Stimulated activated effector memory CD8-positive, alpha-beta T cell treated with anti-CD3 and anti-CD28 coated beads, Interleukin-12 subunit alpha, Interleukin-12 subunit beta, amount 100 ng/mL, for 72 hours (primary cell): ENCODE results near the gene SLC40A1.

ENCODE experiments used
- ATAC-seq: fragments of 150-1000 bp; cut with Tn5 transposase; 2 replicates; pipeline ENCODE4 v1.10.0; 2021
- DNase-seq, 2 donors: peaks; one replicate each; pipeline ENCODE4 v3.0.0; 2021 to 2022; ENCODE audit warnings: low spot score in 2 of 2
- H3K27ac Mint-ChIP-seq: one replicate; pipeline ENCODE4 v1.8.0; 2022; ENCODE audit warnings: mild to moderate bottlenecking, mixed read lengths
- H3K36me3 Mint-ChIP-seq: one replicate; pipeline ENCODE4 v1.8.0; 2022; ENCODE audit warnings: mild to moderate bottlenecking, mixed read lengths
- H3K4me1 Mint-ChIP-seq: one replicate; pipeline ENCODE4 v1.8.0; 2022; ENCODE audit warnings: mixed read lengths
- H3K4me3 Mint-ChIP-seq: one replicate; pipeline ENCODE4 v1.8.0; 2022; ENCODE audit warnings: mild to moderate bottlenecking, mixed read lengths
- H3K9me3 Mint-ChIP-seq: one replicate; pipeline ENCODE4 v1.8.0; 2022; ENCODE audit warnings: mixed read lengths

Gene SLC40A1

DNA sequence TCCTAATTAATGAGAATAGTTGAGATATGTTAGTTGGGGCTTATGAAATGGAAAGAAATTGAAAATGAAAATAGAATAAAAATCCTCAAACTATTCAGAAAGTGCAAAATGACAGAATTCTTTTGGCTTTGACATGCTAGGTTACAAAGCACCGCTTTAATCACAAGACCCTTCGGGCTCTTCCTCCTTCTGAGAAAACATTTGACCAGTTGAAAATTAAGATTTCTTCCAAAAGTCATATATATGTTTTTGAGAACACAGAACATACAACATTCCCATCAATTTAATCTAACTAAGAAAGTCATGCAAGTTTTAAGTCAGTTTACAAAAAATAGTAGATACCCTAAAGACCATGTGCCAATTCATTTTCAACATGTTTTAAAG is 2.2 kb upstream of the SLC40A1 start:
- no peaks in the 10 kb centered on the region for H3K36me3 Mint-ChIP-seq
- no peak for DNase-seq
- H3K4me3 Mint-ChIP-seq: no peak overlapping the region
- peaks cover 16% of the 10 kb centered on the region for H3K4me1 Mint-ChIP-seq
- no peak overlapping the region for H3K27ac Mint-ChIP-seq
- ATAC-seq: no peak
- H3K9me3 Mint-ChIP-seq: no peaks in the 10 kb centered on the region

DNA sequence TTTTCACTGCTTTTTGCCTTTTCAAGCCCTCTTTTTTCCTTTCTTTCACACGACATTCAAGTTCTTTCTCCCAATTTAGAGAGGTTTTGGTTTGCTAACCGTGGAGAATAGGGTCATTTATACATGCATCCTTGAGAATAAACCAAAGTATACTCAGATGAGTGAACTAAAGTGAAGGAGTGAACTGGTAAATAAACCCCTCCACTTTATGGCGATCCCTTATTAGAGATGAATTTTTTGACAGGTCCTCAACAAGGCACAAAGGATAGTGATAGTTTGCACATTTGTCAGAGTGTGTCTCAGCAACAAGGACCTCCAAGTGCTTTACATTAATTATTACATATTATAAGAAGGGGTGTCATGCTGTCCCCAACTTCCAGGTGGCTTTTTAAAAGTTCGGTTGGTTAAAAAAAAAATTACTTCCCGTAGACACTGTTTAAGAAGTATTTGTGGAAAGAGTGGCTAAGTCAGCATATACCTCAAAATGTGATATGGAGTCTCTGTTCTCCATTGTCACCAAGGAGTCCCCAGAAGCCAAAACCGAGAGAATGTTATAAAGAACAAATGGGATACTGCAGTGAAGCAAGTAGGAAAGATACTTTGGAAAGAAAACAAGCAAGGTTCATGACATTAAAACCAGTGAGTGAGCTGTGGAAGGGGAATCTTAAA is 1.7 kb upstream of the SLC40A1 start:
- ATAC-seq (no peak), DNase-seq (no peak)
- no peaks in the 10 kb centered on the region for H3K9me3 Mint-ChIP-seq
- H3K4me3 Mint-ChIP-seq: peak overlapping the region; percentile 66
- H3K4me1 Mint-ChIP-seq: peaks cover 16% of the 10 kb centered on the region
- H3K27ac Mint-ChIP-seq: no peak overlapping the region
- H3K36me3 Mint-ChIP-seq: no peaks in the 10 kb centered on the region

DNA sequence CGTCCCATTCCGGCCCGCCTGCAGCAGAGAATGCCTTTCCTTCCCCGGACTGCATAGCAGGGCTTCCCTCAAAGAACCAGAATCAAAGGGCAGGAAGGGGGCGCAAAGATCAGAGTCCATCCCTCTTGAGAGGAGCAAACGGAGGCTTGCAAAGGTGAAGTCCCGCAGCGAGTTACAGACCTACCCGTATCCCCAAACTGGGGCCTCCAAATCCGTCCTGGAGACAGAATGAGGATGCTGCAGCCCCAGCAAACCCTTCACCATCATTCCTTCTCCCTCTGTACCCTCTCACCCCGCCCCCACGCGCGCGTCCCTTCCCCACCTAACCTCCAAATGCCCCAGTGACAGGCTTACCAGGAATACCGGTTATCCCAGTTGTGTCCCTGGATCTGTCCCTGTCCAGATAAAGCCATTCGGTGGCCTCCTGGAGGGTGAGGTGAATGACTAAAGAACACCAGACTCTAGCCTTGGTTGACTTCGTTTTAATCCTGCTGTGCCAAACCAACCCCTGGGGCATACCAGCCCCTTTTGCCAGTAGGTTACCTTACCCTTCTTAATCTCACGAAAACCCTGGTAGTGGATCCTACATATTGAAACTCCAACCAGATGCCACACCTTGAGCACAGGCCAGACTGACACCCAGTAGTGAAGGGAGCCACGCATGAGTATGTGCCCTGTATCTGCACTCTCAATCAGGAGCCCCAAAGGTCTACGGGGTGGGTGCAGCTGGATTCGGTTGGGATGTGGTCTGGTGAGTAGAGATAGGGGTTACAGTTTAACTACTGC is 961 bp upstream of the SLC40A1 start:
- Mint-ChIP-seq H3K27ac (no peak overlapping the region), H3K9me3 (no peaks in the 10 kb centered on the region), H3K4me3 (peak overlapping the region; percentile 66), H3K4me1 (peaks cover 16% of the 10 kb centered on the region), H3K36me3 (no peaks in the 10 kb centered on the region)
- DNase-seq: peak in 1 of 2 donors; percentile 2
- ATAC-seq: no peak

DNA sequence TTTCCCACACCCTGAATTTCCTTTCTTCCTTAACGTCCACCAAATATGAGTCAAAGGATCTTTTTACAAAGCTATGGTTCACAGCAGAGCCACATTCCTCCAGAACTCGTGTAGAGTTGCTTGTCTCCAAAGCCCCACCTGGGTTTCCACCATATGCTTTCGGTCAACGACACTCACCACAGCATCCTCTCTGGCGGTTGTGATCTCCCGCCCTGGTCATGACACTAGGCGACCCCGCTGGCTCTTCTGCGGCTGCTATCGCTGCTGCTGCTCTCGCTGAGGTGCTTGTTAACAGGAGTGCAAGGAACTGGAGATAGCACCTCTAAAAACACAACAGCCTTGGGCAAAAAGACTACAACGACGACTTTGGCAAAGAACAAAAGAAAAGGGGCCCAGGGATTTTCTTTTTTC is 340 bp downstream of the SLC40A1 start:
- ATAC-seq: peak; percentile 57
- no peaks in the 10 kb centered on the region for H3K36me3 Mint-ChIP-seq
- DNase-seq: peak; percentile 3 to 49
- H3K9me3 Mint-ChIP-seq: no peaks in the 10 kb centered on the region
- H3K4me1 Mint-ChIP-seq: peaks cover 16% of the 10 kb centered on the region
- no peak overlapping the region for H3K27ac Mint-ChIP-seq
- peak overlapping the region; percentile 66 for H3K4me3 Mint-ChIP-seq

DNA sequence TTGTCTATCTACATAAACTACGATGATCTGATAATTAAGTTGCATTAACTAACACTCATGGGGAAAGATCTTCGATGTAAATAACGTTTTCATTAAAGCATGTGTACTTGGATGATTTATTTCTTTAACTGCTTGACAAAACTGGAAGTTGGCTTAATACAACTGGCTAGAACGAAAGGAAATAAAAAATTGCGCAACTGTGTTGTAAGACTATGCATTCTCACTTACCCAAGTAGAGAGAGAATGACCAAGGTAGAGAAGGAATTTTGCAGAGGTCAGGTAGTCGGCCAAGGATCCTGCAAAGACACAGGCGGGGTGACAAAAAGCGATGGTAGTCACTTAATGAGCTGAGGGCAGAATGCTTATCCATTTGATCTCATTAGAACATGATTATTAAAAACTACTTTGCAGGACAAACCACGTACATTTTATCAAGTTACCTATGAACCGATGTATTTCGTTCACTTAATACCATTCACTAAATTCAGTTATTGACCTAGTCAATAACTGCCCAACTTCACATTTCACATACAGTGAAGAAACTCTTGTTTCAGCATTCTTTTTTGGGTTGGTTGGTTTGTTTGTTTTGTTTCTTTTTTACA is 900 bp downstream of the SLC40A1 start:
- Mint-ChIP-seq H3K4me1 (peaks cover 16% of the 10 kb centered on the region), H3K9me3 (no peaks in the 10 kb centered on the region), H3K36me3 (no peaks in the 10 kb centered on the region), H3K4me3 (peak overlapping the region; percentile 66), H3K27ac (no peak overlapping the region)
- DNase-seq (no peak), ATAC-seq (no peak)

DNA sequence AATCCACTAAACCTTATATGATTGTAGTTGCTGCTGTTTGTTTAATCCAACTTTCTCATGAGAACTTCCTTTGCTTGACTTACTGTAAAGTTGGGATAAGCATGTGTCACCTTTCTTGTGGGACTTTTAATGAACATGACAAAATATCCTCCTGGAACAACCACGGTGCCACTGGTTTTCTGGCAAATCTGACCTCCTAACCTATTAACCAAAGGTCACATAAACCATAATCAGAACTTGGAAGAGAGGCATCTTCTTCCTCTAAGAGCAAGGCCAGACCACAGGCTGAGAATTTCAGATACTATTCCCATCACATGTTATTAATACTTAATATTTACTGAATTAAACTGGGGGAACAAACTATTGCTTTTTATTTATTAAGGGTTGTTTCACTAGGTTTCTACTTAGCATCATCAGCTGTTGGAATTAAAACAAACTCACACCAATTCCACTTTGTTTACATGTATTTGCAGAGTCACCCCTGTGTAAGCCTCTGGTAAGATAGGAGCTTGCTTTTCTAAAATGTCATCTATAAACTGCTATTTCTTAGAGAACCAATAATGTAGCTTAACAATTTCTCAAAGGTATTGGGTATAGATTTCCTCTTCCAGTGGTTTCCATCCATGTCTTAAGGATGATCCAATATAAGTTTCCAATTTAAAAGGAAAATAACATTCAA is 2.2 kb downstream of the SLC40A1 start:
- no peak overlapping the region for H3K27ac Mint-ChIP-seq

DNA sequence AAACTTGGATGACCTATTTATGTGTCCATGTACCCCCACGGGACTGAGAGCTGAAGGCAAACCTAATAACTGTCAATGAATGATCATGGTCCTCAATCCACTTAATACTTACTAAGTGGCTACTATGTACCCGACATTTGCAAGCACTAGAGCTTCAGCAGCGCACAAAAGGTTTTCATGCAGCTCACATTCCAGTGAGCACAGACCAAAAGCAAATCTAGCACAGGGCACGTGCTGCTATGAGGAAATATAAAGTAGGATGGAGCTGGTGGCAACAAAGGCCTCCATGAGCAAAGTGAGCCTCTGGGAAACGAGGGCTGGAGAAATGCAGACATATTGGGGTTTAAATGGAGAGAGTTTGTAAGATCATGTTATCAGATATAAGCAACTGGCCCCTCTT is 3.5 kb downstream of the SLC40A1 start:
- DNase-seq: no peak
- H3K4me3 Mint-ChIP-seq: no peak overlapping the region
- H3K4me1 Mint-ChIP-seq: peaks cover 16% of the 10 kb centered on the region

More for the DNA sequence above, 2.2 kb downstream of the SLC40A1 start:
- Mint-ChIP-seq H3K36me3 (no peaks in the 10 kb centered on the region), H3K4me3 (no peak overlapping the region), H3K9me3 (no peaks in the 10 kb centered on the region), H3K4me1 (peaks cover 16% of the 10 kb centered on the region)
- ATAC-seq: no peak
- no peak for DNase-seq

DNA sequence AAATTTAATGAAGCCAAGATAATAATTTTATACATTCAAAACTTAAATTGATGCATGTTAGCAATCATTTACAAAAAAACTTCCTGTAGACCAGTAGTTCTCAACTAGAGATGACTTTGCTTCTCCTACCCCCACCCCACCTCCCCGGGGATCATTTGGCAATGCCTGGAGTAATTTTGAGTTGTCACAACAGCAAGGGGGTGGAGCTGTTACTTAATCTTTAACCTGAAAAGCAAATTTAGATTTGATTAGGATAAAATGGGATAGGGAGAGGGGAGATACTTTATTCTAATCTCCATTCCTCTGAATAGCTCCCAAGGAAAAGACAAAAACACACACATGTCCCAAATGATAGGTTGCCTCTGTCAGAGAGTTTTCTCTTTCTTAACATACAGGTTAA is 4.2 kb downstream of the SLC40A1 start:
- H3K27ac Mint-ChIP-seq: no peak overlapping the region
- no peak for ATAC-seq
- no peak for DNase-seq
- no peak overlapping the region for H3K4me3 Mint-ChIP-seq
- no peaks in the 10 kb centered on the region for H3K36me3 Mint-ChIP-seq
- peaks cover 10% of the 10 kb centered on the region for H3K4me1 Mint-ChIP-seq
- H3K9me3 Mint-ChIP-seq: no peaks in the 10 kb centered on the region

More for the DNA sequence above, 3.5 kb downstream of the SLC40A1 start:
- Mint-ChIP-seq H3K36me3 (no peaks in the 10 kb centered on the region), H3K9me3 (no peaks in the 10 kb centered on the region), H3K27ac (no peak overlapping the region)
- ATAC-seq: no peak

DNA sequence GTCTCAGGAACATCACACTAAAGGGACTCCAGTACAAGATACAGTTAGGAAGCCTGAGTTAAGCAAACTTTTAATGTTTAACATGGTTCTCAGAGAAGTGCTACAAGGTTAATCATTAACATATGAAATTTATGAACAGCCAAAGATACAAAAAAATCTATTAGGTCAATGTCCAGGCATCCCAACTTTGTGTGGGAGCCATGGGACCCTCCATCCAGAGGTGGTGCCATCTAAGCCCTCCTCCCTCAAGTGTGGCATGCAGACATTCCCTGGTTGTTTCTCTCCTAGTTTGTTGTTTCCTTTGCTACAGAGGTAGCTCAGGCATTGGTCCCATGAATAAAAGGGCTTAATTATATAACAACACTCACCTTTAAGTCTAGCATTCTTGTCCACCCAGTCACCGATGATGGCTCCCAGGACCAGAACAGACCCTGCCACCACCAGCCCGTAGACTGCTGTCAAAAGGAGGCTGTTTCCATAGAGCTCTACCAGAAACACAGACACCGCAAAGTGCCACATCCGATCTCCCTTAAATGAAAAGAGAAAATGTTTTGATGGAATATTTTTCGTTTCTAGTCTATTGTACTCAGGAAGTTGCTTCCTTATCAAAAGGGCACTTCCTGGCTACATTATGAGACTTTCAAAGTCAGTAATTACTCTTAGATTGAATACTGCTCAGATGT is 5.7 kb downstream of the SLC40A1 start:
- DNase-seq (no peak), ATAC-seq (no peak)
- Mint-ChIP-seq H3K9me3 (no peaks in the 10 kb centered on the region), H3K27ac (no peak overlapping the region), H3K4me3 (no peak overlapping the region), H3K4me1 (peaks cover under 1% of the 10 kb centered on the region), H3K36me3 (no peaks in the 10 kb centered on the region)

DNA sequence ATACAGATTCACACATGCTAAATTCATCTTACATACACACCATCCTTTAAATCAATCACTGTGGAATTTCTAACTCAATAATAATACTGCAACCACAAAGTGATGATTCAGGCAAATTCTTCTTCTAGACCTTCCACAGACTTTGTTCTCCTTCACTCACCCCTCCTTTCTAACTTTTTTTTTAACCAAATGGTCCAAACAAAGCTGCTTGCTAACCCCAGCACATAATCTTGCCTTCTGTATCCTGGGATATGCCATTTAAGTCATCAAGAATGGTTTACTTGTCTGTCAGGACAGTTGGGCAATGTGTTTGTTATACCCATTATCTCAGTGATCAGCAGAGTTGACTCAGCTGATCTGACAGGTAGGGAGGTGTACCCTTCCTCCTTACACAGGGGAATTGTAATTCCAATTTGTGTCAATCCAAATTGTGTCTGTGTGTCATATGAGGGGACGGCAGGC is 10.0 kb downstream of the SLC40A1 start:
- H3K4me1 Mint-ChIP-seq: no peaks in the 10 kb centered on the region
- no peak overlapping the region for H3K27ac Mint-ChIP-seq
- ATAC-seq (no peak), DNase-seq (no peak)
- no peaks in the 10 kb centered on the region for H3K36me3 Mint-ChIP-seq
- H3K9me3 Mint-ChIP-seq: no peaks in the 10 kb centered on the region
- H3K4me3 Mint-ChIP-seq: no peak overlapping the region

DNA sequence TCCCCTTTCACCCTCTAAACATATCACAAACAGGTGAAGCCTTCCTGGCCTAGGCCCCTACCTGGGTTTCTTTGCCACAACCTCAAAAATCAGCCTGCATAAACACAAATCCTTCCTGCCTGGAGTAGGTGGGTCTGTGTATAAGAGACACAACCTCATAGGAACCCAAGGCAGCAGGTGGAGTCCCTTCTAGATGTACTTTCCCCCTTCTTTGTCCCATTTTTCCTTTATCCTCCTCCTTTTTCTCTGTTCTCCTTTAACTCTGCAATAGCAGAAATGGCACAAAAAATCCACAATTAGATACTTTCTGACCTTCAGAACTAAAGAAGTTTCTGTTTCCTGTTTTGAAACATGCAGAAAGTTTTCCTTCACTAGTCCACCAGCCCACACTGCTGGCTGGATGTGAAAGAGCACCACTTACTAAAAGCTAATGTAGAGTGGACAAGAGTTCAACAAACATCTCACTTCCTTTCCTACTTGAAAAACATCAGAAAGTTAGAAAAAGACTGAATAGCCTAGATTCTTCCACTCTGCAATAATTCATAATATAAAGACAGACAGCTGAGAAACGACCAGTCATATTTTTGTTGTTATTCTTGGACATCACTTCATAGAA is 11.2 kb downstream of the SLC40A1 start:
- Mint-ChIP-seq H3K4me1 (no peaks in the 10 kb centered on the region), H3K4me3 (no peak overlapping the region), H3K9me3 (no peaks in the 10 kb centered on the region), H3K36me3 (no peaks in the 10 kb centered on the region), H3K27ac (no peak overlapping the region)
- no peak for DNase-seq
- ATAC-seq: no peak

DNA sequence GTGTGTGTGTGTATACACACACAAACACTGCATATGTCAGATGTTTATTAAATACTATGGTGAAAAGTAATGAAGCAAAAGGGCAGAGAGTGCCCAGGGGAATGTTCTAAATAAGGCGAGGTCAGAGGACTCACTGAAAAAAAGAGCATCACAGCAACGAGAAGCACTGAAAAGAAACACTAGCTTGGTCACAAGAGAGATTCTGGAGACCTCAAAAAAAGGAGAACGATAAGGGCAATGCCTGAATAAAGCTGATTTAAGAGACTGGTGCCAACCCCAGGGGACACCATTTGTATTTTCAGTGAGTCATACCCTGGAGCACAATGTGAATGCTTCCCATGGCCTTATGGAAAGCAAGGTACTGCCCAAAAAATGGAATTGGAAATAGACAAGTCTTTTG is 14.5 kb downstream of the SLC40A1 start:
- H3K4me1 Mint-ChIP-seq: no peaks in the 10 kb centered on the region
- DNase-seq (no peak), ATAC-seq (no peak)
- no peaks in the 10 kb centered on the region for H3K9me3 Mint-ChIP-seq
- no peaks in the 10 kb centered on the region for H3K36me3 Mint-ChIP-seq
- no peak overlapping the region for H3K27ac Mint-ChIP-seq
- H3K4me3 Mint-ChIP-seq: no peak overlapping the region

DNA sequence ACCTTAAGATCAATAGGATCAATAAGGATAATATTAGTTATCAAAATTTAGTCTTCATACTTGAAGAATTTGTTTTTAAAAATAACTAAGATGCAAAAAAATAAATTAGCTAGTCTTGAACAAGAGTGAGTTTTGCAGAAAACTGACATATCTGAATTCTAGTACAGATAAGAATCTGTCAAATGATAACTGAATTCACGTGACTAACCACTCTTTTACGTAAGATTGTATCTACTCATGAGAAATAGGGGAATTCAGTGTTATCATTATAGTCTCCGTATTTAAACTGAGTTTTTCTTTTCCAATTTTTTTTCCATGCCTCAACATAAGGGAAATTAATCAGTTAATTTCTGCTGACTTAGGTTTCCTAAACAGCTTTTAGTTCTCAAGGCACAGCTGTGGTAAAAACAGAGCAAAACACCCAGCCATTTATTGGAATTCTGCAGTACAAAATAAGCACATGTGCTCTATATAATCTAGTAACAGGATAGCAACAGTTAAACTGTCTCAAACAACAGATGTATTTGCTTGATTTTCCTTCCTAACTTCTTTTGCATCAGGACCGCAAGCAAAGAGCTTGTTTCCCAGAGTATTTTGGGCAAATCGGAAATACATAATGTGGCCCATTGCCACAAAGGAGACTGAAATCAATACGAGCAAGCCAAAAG is 19.1 kb downstream of the SLC40A1 start:
- no peaks in the 10 kb centered on the region for H3K36me3 Mint-ChIP-seq
- H3K4me1 Mint-ChIP-seq: peaks cover 7% of the 10 kb centered on the region
- no peak overlapping the region for H3K4me3 Mint-ChIP-seq
- DNase-seq: no peak
- no peaks in the 10 kb centered on the region for H3K9me3 Mint-ChIP-seq
- no peak overlapping the region for H3K27ac Mint-ChIP-seq
- no peak for ATAC-seq

DNA sequence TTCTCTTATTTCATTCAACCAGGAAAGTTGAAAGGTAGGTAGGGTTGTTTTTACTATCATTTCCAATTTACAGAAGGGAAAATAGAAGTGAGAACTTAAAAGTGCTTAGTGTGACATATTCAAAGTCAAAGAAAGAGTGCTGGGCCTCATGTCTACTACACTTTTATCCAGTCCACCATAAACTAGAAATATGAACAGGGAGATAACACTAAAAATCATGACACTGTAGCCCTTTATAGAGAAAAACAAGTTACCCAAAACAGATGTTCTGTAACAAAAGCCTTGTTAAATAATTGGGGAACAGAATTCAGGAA is 20.4 kb downstream of the SLC40A1 start:
- no peak overlapping the region for H3K27ac Mint-ChIP-seq
- no peak for ATAC-seq
- H3K4me3 Mint-ChIP-seq: no peak overlapping the region
- H3K4me1 Mint-ChIP-seq: peaks cover 7% of the 10 kb centered on the region
- H3K36me3 Mint-ChIP-seq: no peaks in the 10 kb centered on the region
- no peaks in the 10 kb centered on the region for H3K9me3 Mint-ChIP-seq
- no peak for DNase-seq
